ENCODE measurements around the gene CYS1. TPM values are rescaled to one million over a fixed set of nuclear protein-coding genes. Genes with fewer than 3 reads are reported as not detected.

The CYS1 gene
- total and polyA plus RNA-seq, 2 of the 8 experiments (the other 6 are each of a cell fraction or from before 2014, with no cell fraction given) = 0.09 to 0.13 TPM

DNA sequence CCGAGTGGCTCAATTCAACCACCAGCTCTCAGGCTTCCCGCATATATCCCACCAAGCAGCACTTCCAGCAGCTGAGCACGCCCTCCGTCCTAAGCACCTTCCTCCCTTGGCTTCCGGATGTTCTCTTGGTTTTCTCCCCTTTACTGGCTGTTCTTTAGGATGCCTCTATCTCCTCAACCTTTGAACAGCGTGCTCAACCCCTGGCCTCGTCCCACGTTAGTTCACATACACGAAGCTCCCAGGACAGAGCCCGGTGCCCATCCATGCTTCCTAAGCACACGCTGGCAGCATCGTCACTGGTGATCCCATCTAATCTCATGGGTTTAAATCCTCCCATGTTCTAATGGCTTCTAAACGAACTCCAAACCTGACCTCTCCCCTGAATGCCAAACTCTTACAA, 3.7 kb downstream of the CYS1 start:
- peaks cover 10% of the 10 kb centered on the region; the same call in 1 of the 2 replicates for H3K23me2 ChIP-seq (ENCODE audit: low read depth, low read length)
- no peak overlapping the region for H3K9ac ChIP-seq (replicated peaks in 1 of 4; ENCODE audit: extremely low read depth in 1 of 4, low read depth in 3 of 4, low read length in 3 of 4)
- no peak overlapping the region for H4K91ac ChIP-seq (replicated peaks; ENCODE audit: insufficient read length, low read length)
- TF ChIP-seq RFX5 (IDR thresholded peaks at IDR 0.05; ENCODE audit: borderline replicate concordance, low read depth, low read length) (no peak), CEBPB (IDR thresholded peaks at IDR 0.05; ENCODE audit: low read depth, low read length) (no peak), HDAC2 (IDR thresholded peaks at IDR 0.05; ENCODE audit: borderline replicate concordance in 1 of 2, low read depth in 2 of 2, low read length in 2 of 2) (no peak), SIRT6 (IDR thresholded peaks at IDR 0.05; ENCODE audit: low read length) (no peak), KDM5A (IDR thresholded peaks at IDR 0.05; ENCODE audit: low read length) (no peak), CBX5 (IDR thresholded peaks at IDR 0.05; ENCODE audit: low read depth, low read length) (no peak), RAD21 (IDR thresholded peaks at IDR 0.05 in 1 of 2, conservative IDR thresholded peaks at IDR 0.05 in 1 of 2; ENCODE audit: low read depth in 2 of 2, low read length in 2 of 2) (no peak)
- TF ChIP-seq, protein P1, sequence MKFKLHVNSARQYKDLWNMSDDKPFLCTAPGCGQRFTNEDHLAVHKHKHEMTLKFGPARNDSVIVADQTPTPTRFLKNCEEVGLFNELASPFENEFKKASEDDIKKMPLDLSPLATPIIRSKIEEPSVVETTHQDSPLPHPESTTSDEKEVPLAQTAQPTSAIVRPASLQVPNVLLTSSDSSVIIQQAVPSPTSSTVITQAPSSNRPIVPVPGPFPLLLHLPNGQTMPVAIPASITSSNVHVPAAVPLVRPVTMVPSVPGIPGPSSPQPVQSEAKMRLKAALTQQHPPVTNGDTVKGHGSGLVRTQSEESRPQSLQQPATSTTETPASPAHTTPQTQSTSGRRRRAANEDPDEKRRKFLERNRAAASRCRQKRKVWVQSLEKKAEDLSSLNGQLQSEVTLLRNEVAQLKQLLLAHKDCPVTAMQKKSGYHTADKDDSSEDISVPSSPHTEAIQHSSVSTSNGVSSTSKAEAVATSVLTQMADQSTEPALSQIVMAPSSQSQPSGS (IDR thresholded peaks at IDR 0.05; ENCODE audit: low read length) = no peak
- TF ChIP-seq, protein P2, sequence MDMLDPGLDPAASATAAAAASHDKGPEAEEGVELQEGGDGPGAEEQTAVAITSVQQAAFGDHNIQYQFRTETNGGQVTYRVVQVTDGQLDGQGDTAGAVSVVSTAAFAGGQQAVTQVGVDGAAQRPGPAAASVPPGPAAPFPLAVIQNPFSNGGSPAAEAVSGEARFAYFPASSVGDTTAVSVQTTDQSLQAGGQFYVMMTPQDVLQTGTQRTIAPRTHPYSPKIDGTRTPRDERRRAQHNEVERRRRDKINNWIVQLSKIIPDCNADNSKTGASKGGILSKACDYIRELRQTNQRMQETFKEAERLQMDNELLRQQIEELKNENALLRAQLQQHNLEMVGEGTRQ (IDR thresholded peaks at IDR 0.05; ENCODE audit: low read length) = no peak
- H2AFZ ChIP-seq (ENCODE audit: low read length) = no peak overlapping the region
- no peak overlapping the region for H3K4me2 ChIP-seq (ENCODE audit: insufficient read depth in 1 of 2, low read depth in 2 of 2, low read length in 2 of 2)
- H2BK15ac ChIP-seq (ENCODE audit: low read length) = 0 out of 2 replicates have a peak overlapping the region, but pooled peaks have one; percentile 46
- H2BK12ac ChIP-seq (ENCODE audit: low read depth, low read length) = no peak overlapping the region
- peaks cover 14 to 32% (median 25%) of the 10 kb centered on the region in 4 experiments for H3K27me3 ChIP-seq (replicated peaks in 1 of 4; ENCODE audit: control insufficient read depth in 3 of 4, extremely low read depth in 1 of 4, insufficient read depth in 3 of 4, low read length in 3 of 4)
- H3K79me1 ChIP-seq (ENCODE audit: low read depth, low read length) = no peaks in the 10 kb centered on the region
- no peak overlapping the region for H2BK5ac ChIP-seq (ENCODE audit: low read depth, low read length)
- no peak overlapping the region for H3K4me3 ChIP-seq (ENCODE audit: extremely low read depth in 1 of 4, insufficient read depth in 2 of 4, low read depth in 3 of 4, low read length in 4 of 4)
- H3K56ac ChIP-seq (replicated peaks; ENCODE audit: insufficient read length, low read depth, low read length) = no peak overlapping the region
- 92% methylated on average over 13 of the region's 13 CpGs; no CpG with 5 or more reads in 1 of the 2 experiments for WGBS, 2 experiments (ENCODE audit: extremely low coverage in 1 of 2, insufficient coverage in 1 of 2, insufficient read length in 1 of 2, insufficient replicate concordance in 2 of 2, low coverage in 1 of 2, low lambda C conversion rate in 2 of 2, missing lambda C conversion rate in 1 of 2)
- DNase-seq (ENCODE audit: low read depth in 1 of 2, low spot score in 2 of 2) = no peak
- H4K5ac ChIP-seq (ENCODE audit: insufficient read length, low read depth, low read length) = no peak overlapping the region
- no peaks in the 10 kb centered on the region for H3K9me3 ChIP-seq (ENCODE audit: insufficient read depth in 2 of 2, low read depth in 1 of 2, low read length in 1 of 2)
- CTCF ChIA-PET (ENCODE audit: partially characterized antibody) = interaction anchor here (0.8 to 20.0 kb wide), 5 partner anchors 10 to 29 kb away, joined by 3 to 429 read pairs (median 3); no protein-coding TSS in a partner anchor
- no peak for FAIRE-seq
- H4K20me1 ChIP-seq (replicated peaks in 1 of 2; ENCODE audit: control insufficient read depth in 1 of 2, insufficient read depth in 2 of 2, low read length in 2 of 2) = no peaks in the 10 kb centered on the region
- H3K4ac ChIP-seq (replicated peaks; ENCODE audit: insufficient read length, low read depth, low read length) = no peak overlapping the region
- H2AK5ac ChIP-seq (ENCODE audit: low read depth, low read length) = no peak overlapping the region
- POLR2A ChIA-PET (ENCODE audit: partially characterized antibody) = no interaction called here
- no peak overlapping the region for H2BK20ac ChIP-seq (ENCODE audit: low read length)
- H2BK120ac ChIP-seq (replicated peaks; ENCODE audit: low read depth, low read length) = no peak overlapping the region
- H3K36me3 ChIP-seq (ENCODE audit: control insufficient read depth in 2 of 4, insufficient read depth in 4 of 4, low read length in 3 of 4) = no peaks in the 10 kb centered on the region
- no peak overlapping the region for H3K27ac ChIP-seq (ENCODE audit: low read depth, low read length)
- H4K8ac ChIP-seq (ENCODE audit: extremely low read depth, insufficient read depth, low read length) = no peak overlapping the region
- no peak overlapping the region for H3K14ac ChIP-seq (ENCODE audit: insufficient read length)
- no peak overlapping the region; the same call in 1 of the 2 replicates for H3K18ac ChIP-seq (ENCODE audit: extremely low read depth, low read length)
- no peaks in the 10 kb centered on the region for H3K79me2 ChIP-seq (ENCODE audit: control insufficient read depth in 1 of 2, insufficient read depth in 2 of 2, low read length in 2 of 2)
- H3K23ac ChIP-seq (ENCODE audit: insufficient read length) = no peak overlapping the region
- peaks cover 2 to 16% (median 11%) of the 10 kb centered on the region in 4 experiments; a peak in 4 of 7 replicates for H3K4me1 ChIP-seq (replicated peaks in 1 of 4; ENCODE audit: control insufficient read depth in 3 of 4, insufficient read depth in 4 of 4, low read length in 3 of 4)

All from H1 (cell line).